Neural cell (in vitro differentiated cells): ENCODE results near the gene CDH6.

Source experiments
- CTCF ChIP-seq: fragments of 450-650 bp; IDR thresholded peaks from 2 replicates; pipeline ENCODE4 v1.5.1; 2014; ENCODE audit warnings: antibody characterized with exemption, mild to moderate bottlenecking, moderate library complexity; ENCODE audit not compliant: poor library complexity, severe bottlenecking
- TF ChIP-seq, protein P1 (sequence below): IDR thresholded peaks from 2 replicates; pipeline ENCODE4 v1.6.1; 2012; ENCODE audit warnings: borderline replicate concordance

DNA sequence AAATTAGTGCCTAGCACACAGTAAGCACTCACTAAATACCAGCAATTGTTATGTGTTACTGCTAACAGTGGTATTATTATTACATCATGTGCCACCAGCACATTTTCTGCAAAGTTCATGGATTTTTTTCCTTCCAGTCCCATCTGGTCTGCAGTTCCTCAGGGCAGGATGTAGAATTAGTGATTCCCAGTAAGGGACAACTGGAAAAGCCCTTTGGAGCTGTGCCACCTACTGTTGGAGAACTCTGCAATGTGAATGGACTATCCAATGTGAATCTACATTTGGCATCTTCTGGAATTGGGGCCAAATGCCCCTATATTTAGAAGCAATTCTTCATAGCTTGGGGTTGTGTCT is 154.0 kb downstream of the CDH6 start:
- TF ChIP-seq, protein P1, sequence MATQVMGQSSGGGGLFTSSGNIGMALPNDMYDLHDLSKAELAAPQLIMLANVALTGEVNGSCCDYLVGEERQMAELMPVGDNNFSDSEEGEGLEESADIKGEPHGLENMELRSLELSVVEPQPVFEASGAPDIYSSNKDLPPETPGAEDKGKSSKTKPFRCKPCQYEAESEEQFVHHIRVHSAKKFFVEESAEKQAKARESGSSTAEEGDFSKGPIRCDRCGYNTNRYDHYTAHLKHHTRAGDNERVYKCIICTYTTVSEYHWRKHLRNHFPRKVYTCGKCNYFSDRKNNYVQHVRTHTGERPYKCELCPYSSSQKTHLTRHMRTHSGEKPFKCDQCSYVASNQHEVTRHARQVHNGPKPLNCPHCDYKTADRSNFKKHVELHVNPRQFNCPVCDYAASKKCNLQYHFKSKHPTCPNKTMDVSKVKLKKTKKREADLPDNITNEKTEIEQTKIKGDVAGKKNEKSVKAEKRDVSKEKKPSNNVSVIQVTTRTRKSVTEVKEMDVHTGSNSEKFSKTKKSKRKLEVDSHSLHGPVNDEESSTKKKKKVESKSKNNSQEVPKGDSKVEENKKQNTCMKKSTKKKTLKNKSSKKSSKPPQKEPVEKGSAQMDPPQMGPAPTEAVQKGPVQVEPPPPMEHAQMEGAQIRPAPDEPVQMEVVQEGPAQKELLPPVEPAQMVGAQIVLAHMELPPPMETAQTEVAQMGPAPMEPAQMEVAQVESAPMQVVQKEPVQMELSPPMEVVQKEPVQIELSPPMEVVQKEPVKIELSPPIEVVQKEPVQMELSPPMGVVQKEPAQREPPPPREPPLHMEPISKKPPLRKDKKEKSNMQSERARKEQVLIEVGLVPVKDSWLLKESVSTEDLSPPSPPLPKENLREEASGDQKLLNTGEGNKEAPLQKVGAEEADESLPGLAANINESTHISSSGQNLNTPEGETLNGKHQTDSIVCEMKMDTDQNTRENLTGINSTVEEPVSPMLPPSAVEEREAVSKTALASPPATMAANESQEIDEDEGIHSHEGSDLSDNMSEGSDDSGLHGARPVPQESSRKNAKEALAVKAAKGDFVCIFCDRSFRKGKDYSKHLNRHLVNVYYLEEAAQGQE, result no peak
- no peak for TF ChIP-seq CTCF
